ENCODE results near the gene FAM156A.

DNA sequence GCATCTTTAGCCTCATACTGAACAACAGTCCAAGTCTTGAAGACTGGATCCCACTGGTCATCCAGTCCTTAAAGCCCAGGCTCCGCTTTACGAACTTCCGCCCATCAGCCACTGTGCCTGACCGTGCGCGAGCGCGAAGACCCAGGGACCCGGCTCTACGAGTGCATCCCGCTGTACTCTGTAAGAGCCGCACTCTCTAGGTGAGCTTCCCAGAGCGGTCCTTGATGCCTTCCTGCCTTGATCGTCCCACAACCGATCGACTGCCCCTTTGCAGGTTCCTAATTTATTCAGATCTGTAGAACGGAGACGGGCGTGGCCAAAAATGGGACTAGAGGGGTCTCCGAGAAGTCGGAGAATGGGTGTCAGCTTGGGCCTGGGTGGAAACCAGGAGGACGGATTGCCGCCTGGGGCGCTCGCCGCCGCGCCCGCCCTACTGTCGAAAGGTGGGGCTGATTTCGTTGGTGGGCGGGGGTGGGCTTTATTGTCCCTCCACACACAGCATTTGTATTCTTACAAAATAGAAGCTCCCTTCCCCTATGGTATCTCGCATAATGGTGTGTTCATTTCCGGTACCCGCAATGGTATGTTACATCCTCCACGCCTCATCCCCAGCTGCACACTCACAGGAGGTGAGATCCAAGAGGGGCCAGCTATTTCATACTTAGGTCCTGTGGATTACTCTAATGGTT lies 42.3 kb upstream of the FAM156A start:
- no peak for TF ChIP-seq POLR2AphosphoS5 (IDR thresholded peaks at IDR 0.05; ENCODE audit: borderline replicate concordance, low read depth, low read length)
- TF ChIP-seq EZH2 (IDR thresholded peaks at IDR 0.05), result no peak

Measured in SK-N-MC (cell line).